ENCODE data around the gene MAP3K5.

The MAP3K5 gene

DNA sequence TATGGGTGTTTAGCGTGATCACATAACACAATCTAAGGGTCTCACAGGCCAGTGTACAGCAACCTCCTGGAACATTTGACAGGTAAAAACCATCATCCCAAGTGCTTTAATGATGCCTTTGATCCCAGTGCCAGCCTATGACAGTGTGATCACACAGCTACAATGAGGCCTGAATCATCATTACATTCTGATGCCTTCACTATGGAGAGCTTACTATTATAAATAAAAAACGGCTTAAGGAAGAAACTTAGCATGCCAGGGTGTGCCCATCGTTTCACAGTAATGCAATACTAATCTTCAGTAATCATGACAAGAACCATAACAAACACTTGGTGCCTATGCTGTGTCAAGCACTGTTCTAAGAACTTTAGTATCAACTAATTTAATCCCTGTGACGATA is 253.4 kb downstream of the MAP3K5 start:
- no peak for DNase-seq (ENCODE audit: low read depth)

DNA sequence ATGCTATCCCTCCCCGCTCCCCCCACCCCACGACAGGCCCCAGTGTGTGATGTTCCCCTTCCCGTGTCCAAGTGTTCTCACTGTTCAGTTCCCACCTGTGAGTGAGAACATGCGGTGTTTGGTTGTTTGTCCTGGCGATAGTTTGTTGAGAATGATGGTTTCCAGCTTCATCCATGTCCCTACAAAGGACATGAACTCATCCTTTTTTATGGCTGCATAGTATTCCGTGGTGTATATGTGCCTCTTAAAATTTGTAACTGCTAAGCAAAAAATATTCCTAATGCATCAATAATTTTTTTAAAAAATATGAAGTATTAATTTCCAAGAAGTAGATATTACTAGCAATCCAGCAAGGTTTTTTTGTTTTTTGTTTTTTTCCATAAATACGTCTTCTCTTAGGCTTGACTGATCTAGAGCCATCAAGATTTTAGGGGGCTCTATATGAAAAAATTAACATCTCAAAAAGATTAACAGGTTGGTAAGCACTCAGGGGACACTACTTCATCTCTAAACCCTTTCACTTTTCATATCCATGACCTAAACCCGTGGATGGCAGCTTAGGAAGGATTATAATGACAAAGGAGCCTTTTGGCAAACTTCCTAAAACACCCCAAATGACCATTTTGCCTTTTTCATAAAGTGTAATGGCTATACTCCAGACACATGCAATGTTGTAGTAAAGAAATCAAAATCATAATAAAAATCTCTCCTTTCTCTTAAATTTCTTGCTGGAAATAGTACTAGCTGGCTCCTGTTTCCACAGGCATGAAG is 256.2 kb downstream of the MAP3K5 start:
- no peak for DNase-seq (ENCODE audit: low read depth)

DNA sequence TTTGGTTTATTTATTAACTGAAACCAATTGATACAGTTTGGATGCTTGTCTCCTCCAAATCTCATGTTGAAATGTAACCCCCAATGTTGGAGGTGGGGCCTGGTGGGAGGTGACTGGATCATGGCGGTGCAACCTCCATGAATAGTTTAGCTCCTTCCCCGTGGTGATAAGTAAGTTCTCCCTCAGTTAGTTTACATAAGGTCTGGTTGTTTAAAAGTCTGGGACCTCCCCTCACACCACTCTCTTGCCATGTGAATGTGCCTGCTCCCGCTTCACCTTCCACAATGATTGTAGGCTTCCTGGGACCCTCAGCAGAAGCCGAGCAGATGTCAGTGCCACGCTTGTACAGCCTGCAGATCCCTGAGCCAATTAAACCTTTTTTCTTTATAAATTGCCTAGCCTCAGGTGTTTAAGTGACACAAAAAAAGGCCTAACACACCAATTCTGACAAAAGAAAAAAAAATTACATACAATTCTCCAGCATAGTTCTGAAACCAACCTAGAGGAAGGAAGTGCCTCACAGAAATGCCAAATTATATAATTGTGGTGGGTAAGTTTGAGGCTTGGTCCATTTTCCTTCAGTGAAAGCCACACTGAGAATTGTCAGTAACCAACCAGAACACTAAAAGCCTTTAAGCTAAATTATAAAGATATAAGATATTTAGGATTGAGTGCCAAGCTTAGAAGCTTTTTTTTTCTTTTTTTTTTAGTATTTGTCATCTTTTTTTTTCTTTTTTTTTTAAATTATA is 257.1 kb downstream of the MAP3K5 start:
- DNase-seq (ENCODE audit: low read depth): no peak

DNA sequence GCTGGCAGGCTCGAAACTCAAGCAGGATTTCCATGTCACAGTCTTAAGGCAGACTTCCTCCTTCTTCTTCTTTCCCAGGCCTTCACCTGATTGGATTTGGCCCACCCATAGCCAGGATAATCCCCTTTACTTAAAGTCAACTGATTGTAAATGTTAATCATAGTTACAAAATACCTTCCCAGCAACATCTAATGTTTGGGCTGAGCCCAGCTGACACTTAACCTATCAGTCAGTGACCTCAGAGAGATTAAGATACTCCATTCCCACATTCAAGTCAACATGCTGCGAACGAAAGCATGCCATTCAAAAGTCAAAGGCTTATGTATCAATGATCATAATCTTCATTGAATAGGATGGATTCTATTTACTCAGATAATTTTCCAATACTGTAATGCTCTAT is 258.0 kb downstream of the MAP3K5 start:
- DNase-seq (ENCODE audit: low read depth): no peak

DNA sequence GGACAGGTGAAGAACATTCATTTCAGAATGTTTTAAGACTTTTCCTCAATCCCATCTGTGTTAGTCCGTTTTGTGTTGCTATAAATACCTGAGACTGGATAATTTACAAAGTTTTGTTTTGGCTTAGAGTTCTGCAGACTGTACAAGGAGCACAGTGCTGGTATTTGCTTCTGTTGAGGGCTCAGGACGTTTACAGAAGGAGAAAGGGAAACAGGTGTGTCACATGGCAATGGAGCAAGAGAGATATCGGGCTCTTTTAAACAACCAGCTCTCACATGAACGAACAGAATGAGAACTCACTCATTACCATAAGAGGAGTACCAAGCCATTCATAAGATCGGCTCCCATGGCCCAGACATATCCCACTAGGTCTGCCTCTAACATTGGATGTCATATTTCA is 258.8 kb downstream of the MAP3K5 start:
- no peak for DNase-seq (ENCODE audit: low read depth)

DNA sequence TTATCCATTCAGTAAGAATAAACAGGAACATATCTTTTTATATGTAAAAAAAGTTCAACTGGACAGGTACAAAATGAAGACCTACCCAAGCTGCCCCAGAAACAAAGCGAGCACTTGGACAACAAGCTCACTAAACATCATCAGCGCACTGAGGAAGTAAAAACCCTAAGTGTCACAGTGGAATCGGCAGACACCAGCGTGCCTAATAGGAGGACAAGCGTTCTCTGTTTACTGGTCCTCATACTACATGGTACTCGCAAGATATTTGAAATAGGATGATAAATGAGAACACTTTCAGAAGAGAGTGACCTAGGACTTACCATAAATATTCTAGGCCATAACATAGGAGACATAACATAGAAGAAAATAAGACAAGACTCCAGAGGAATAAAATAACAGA is 260.2 kb downstream of the MAP3K5 start:
- no peak for DNase-seq (ENCODE audit: low read depth)

DNA sequence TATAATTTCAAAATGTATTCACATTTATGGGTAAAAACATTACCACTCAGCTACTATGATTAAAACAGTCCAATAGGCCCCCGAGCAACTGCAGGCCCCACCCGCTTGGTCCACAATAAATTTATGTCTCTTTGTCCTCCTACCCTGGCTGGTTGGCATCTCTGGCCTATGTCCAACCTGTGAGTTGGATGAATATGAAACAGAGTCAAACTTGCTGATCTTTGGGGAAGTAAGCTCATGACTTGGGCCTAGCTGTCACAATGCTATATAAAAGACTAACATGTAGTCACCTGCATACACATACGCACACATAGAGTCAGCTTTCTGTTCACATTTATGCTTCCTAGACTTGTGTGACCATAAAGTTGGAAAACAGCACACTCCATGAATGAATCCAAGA is 262.6 kb downstream of the MAP3K5 start:
- DNase-seq (ENCODE audit: low read depth): no peak

DNA sequence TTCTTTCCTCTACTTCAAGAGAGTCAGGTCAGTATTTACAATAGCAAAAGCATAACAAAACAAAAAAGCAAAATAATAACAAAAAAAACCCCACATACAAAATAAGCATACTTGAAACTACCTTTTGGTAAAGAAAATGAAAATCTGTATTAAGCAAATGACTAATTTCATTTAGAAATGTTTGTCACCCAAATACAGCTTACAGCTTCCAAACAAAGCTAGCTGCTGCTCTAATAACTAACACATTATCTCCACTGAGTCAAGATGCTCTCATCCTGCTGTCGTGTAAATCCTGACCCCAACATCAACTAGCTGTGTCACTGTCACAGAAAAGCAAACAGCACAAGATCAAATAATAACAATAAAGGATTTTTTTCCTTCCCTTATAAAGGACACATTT is 263.8 kb downstream of the MAP3K5 start:
- DNase-seq (ENCODE audit: low read depth): no peak

DNA sequence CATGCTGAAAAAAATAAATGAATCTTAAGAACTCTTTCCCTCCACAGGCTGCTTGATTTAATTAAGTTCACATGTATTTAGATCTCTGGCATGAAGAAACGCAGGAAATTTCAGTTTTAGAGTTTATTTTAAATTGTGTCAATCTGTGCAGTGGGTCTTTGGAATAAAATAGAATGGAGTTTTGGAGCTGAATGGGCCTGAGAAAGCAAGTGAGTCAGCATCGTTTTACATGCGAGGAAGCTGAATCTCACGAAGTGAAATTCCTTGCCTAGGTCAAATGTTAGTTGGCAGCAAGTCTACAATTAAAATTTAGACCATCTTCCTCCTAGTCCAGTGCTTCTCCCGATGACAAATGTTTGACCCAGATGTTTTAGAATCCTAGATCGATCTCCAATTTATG is 264.4 kb downstream of the MAP3K5 start:
- no peak for DNase-seq (ENCODE audit: low read depth)

DNA sequence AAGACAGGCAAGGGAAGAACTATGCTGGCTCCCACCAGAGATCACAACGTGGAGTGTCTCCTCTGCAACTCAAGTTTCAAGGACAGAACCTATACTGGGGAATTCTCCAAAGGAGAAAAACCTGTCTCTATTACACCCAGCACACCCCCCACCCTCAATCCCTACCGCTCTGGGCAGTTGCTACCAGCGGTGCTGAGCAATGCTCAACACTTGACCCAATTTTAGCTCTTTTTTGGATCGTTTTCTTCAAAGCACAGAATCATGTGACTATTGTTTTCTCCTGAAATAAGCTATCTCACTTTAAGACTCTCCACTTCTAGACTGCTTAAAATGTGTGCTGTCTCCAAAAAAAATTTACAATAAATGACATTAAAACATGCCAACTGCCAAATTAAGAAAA is 265.3 kb downstream of the MAP3K5 start:
- DNase-seq (ENCODE audit: low read depth): no peak

DNA sequence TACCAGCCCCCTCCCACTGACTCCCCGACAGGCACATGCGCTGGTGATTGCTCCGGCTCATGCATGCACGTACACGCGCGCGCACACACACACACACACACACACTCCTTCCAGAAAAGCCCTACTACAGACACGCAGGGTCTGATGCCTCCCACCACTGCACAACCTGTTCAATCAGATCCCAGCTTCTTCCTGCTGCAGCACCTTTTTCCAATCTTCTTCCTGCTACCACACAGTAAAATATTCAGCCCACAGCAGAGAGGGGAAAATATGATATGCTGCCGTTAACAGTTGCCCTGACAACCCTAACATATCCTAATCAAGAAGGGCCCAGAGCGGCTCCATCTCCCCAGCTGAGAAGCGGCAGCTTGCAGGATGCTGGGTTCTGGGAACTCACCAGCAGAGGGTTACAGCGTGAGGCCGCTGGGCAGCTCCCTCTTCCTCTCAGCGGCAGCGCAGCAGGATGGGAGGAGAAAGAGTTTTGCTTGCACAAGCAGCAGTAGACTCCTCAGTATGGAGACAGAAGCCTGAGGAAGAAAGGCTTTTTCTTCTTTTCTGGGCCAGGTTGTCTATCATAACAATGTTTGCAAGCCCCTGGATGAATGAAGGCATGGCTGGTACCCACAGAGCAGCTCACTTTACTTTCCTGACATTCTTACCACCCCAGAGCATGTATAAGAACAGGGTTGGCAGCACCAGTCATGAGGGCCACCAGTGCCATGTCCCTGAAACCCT is 265.9 kb downstream of the MAP3K5 start:
- no peak for DNase-seq (ENCODE audit: low read depth)

DNA sequence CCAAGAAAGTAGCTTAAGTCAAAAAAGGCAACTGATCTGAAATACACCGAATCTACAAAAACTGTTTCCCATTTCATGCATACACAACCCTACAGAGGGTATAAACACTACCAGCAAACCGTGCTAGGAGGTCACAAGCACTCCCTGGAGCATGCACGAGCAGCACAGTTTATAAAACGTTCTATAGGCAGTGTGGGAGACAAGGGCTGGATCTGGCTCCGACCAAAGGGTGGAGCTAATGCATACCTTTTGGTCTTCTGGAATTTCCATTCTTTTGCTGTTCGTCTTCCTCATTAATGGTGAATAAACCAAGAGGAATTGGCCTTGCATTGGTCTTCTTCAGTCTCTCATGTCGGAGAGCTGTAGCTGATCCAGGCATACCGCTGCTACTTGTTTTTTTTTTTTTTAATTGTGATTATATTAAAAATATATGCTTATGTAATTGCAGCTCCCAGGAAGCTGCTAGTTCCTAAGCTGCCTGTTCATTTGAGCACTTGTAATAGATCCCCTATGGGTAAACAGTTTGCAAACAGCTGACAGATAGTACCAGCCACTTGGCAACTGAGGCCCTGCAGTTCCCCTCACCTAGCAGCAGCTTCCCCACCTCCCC is 266.6 kb downstream of the MAP3K5 start:
- DNase-seq (ENCODE audit: low read depth): no peak

DNA sequence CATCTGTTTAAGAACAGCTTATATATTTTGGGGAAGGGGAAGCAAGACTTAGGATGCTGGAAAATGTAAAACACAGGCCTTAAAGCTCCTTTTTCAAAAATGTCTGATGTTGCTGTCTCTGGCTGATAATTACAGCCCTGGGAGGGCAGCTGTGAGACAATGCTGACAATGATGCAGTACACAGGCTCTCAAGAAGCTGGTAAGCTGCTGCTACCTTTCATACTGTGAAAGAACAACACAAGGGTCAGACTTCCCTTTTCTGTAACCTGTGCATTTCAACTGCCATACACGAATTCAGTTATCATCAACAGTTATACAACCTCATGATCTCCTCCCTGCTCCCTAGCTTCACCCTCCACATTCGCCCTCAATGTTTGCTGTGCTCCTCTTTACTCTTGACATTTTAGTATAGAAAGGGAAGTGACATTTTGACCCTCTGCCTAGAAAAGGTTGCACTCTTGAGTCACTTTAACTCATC is 267.3 kb downstream of the MAP3K5 start:
- no peak for DNase-seq (ENCODE audit: low read depth)

DNA sequence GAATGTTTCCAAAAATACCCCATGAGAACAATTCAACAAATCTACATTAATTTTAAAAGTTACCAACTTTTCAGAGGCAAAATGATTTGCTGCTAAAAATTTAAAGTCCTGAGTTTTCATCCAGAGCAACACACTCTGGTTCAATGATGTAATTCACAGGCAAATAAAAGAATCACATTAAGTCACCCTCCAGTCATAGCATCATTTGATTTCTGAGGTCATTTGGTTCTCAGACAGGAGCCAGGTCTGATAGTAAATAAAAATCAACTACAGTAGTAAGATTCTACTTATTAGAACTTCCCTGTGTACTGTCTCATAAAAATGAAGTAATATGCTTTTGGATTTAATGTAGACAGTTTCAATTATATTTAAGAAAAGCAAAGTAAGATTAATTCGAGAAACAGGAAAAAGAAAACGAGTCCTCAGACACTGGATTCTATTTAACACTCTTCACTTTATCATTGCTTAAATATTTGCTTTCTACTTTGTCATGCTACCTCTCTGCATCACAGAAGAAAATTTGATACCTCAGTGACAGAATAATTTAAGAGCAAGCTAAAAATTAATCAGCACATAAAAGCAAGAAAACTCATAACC is 267.8 kb downstream of the MAP3K5 start:
- DNase-seq (ENCODE audit: low read depth): no peak

DNA sequence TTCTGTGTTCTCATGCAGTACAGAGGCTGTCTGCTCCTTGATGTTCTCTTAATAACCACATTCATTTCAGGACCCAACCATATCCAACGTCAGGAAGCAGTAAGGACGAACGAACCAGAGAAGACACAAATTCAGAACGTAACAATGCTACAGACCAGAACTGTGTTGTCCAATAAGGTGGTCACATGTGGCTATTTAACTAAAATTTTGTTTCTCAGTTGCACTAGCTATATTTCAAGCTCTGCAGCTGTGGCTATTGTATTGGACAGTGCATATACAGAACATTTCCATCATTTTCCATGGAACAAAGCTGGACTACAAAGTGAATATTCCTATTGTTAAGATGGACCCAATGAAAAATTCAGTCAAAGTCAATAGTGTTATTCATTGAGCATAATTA is 269.1 kb downstream of the MAP3K5 start:
- DNase-seq (ENCODE audit: low read depth): no peak

DNA sequence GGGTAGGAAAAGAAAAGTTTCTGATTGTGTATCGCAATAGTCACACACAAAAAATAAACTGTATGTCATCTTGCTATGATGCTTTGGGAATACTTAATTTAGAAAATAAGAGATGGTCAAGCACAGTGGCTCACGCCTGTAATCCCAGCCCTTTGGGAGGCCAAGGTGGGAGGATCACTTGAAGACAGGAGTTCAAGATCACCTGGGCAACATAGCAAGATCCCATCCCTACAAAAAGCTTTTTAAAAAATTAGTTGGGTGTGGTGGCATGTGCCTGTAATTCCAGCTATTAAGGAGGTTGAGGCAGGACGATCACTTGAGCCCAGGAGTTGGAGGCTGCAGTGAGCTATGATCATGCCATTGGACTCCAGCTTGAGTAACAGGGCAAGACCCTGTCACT is 269.6 kb downstream of the MAP3K5 start:
- no peak for DNase-seq (ENCODE audit: low read depth)

DNA sequence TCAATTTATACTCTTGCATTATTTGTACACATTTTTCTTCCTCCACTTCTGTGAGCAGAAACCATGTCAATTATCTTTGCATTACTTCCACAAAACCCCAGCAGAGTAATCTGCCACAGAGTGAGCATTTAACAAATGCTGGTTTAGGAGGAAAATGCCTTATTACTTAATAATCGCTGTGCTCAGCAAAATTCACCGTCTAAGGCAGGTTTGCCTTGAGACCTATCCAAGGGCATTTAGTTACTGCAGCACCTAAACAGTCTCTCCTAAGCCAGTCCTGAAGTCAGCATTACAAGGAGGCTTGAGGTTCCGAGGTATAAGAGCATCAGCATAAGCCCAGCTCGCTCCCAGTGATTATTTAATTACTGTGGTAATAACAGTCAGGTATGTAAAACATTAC is 270.4 kb downstream of the MAP3K5 start:
- no peak for DNase-seq (ENCODE audit: low read depth)

DNA sequence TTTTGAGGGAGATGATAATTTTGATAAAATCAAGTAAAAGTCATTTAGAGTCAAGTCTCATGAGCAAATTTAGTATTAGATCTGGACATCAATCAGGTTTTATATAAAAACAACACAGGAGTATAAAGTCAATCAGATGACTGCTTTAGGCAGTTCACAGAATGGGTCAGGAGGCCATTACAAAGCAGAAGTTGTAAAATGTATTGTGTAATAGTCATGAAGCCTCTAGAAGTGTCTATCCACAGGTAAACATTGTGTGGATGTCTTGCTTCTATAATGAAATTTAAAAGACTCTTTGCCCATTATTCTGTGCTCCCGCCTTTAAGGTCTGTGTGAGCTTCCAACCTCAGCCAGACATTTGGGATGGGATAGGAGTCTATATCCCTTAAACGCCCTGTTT is 270.9 kb downstream of the MAP3K5 start:
- DNase-seq (ENCODE audit: low read depth): no peak

DNA sequence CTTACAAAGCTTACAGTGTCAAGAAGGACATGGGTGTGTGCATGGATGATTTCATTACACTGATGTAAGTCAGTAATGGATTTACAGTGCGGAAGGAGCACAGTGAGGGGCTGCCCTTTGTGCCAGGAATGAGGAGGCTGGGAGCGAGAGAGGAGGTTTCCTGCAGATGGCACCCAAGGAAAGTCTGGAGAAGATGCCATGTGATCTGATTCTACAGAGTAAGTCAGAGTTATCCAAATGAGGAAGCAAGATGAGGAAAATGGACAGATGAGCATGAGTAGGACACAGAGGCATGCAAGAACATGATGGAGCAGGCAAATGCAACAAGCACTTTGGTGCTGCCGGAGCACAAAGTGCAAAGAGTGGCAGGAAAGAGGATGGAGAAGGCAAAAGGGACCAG is 271.8 kb downstream of the MAP3K5 start:
- DNase-seq (ENCODE audit: low read depth): no peak

DNA sequence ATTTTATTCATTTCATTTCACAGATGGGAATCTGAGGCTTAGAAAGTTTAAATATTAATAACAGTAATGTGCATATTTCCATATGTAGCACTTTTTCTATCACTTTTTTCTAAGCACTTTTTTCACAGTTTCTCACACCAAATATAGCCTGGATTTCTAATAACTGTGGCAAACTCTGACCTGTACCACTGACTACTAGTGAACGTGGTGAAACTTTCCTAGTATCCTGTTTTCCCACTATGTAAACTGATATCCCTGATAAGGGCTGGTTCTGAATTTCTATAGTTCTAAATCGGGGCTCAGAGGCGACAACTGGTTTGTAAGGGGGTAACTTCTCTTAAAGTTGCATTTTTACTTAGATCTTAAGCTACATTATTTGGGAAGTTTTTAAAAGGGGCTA is 274.7 kb downstream of the MAP3K5 start:
- no peak for DNase-seq (ENCODE audit: low read depth)

DNA sequence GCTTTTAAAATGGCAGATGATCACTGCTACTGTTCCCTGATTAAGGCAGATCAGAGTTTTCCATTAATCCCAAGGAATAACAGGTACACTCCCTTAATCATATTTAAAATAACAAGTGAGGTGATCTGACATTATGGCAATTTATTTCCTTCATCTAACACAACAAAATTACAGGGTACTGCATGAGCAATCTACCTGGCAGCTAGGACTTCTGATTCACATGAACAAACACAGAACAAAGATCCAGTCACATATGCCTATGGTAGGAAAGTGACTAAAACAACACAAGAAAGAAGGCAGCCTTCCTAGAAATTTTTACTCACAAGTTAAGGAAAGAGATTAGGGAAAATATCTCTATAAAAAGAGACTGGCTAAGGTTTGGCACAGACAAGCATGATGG is 275.3 kb downstream of the MAP3K5 start:
- DNase-seq (ENCODE audit: low read depth): no peak

DNA sequence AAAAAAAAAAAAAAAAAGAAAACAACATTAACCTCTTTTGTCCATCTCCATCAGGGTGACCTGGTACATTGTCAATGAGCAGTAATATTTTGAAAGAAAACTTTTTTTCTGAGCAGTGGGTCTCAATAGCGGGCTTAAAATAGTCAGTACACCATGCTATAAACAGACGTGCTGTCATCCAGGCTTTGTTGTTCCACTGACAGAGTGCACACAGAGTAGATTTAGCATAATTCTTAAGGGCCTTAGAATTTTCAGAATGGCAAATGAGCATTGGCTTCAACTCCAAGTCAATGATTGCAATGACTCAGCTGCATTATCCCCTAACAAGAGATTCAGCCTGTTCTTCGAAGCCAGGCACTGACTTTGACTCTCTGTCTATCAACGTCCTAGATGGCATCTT is 277.7 kb downstream of the MAP3K5 start:
- DNase-seq (ENCODE audit: low read depth): no peak
